GM18520 (cell line): ENCODE results near the gene RMI1.

Experiments
- ATAC-seq: cut with Tn5 transposase; IDR thresholded peaks from one replicate; pipeline ENCODE4 v1.9.1; 2021; ENCODE audit not compliant: unreplicated experiment

Gene RMI1

DNA sequence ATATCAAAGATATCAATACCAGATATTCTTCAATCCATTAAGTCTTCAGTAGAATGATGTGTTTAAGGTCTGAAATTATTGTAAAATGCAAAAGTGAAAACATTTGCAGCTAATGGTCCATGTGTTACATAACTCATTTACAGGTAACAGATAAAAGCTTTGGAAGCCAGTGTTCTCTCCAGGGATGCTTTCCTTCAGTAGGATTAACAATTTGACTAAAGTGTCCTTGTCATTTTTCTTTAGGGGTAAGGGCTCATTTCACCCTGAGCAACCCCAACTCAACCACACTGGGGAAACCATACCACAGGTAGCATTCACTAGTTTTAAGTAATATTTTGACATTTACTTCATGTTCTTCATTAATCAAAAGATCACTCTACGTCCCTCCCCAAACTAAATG lies 13.5 kb upstream of the RMI1 start:
- ATAC-seq, result no peak

DNA sequence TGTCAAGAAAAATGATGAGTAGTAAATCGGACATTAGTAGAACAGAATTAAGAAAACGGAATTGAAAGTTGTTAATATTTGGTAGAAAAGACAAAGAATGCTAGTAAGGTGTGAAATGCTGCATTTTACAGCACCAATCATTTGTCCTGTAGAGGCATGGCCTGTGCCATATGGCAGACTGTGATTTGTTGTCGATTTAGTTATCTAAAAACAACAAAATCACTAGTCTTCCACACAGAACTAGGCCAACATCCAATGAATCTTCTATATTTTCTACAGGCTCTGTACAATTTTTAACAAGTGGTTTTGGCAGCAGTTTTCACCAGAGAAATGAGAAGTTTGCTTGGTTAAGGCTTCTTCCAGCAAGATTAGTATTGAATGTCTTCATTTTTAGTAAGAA lies 11.0 kb upstream of the RMI1 start:
- ATAC-seq, result no peak

DNA sequence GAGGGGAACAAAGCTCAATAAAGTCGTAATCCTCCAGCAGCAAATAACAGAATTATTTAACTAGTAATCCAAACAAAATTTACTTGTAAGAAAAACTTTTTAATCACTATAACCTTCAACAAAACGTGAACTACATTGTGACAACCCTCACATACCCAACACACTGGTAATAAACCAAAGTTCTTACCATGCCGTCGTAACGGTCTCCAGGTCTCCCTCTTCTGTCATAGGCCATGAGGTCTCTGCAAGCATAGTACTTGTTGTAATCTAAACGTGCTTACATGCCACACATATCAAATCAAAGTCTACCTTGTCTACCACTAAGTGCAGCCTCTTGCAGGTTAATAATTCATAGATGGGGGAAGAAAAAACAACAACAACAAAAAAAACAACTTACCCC lies 9.1 kb upstream of the RMI1 start:
- no peak for ATAC-seq

DNA sequence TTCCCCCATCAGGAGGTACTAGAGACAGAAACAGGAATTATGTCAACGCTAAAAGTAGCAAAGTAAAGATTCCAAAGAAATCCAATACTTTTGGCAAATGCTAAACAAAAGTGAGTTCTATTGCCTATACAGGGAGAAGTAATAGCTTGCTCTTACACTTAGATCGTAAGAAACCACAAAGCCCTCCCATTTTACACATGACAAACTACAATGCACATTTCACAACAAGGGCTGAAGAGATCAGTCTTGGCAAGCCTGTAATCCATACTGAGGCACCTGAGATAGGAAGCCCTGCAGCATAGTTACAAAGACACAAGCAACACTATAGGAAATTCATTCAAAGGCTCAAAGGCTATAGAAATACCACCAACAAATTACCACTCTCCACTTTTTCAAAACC lies 8.3 kb upstream of the RMI1 start:
- ATAC-seq, result no peak

DNA sequence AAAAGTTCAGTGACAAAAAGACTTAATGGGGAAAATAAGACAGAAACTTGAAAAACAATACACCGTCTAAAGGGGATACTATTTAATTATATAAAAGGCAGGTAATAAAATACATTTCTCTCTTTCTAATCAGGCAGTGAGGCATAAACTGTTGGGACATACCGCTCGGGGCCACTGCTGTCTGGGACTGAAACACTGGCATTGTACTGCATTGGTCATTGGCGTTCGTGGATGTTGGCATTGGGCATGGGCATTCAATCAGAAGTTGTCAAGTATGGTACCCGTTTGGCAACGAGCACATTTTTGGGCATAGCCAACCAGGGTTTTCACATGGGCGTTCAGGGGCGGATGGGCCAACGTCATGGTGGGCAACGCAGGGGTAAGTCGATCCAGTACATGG lies 5.3 kb upstream of the RMI1 start:
- no peak for ATAC-seq

DNA sequence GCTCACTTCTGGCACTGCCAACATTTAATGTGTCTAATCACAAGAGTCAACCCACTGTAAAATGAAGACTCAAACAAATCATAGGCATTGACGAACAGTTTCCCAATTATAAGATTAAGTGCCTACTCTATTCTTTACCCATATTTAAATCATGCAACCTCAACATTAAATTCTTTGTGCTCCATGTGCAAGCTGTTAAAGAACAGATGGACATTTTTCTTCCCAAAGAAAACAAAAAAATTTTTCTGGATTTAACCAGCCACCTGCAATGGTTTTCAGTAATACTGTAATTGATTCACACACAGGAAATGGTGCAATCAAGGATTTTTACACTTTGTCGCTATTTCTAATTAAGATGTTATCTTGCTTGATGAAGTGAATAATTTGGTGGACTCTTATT lies 4.2 kb upstream of the RMI1 start:
- no peak for ATAC-seq

DNA sequence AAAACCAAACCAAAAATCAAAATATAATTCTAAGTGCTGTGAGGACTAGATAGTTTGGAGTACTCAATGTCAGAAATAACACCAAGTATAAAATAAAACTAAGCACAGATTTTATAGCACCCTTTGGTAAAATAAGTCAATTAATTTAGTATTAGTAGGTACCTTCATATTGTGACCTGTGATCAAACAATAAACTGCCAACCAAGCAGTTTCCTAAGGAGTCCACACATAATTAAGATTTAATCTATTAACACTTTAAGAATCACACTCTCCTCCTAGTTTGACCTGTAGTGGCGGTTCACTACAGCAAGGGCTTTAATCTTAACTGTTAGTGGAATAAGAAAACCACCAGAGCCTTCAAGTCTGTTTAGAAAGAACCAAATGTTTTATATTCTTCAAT lies 3.4 kb upstream of the RMI1 start:
- no peak for ATAC-seq

DNA sequence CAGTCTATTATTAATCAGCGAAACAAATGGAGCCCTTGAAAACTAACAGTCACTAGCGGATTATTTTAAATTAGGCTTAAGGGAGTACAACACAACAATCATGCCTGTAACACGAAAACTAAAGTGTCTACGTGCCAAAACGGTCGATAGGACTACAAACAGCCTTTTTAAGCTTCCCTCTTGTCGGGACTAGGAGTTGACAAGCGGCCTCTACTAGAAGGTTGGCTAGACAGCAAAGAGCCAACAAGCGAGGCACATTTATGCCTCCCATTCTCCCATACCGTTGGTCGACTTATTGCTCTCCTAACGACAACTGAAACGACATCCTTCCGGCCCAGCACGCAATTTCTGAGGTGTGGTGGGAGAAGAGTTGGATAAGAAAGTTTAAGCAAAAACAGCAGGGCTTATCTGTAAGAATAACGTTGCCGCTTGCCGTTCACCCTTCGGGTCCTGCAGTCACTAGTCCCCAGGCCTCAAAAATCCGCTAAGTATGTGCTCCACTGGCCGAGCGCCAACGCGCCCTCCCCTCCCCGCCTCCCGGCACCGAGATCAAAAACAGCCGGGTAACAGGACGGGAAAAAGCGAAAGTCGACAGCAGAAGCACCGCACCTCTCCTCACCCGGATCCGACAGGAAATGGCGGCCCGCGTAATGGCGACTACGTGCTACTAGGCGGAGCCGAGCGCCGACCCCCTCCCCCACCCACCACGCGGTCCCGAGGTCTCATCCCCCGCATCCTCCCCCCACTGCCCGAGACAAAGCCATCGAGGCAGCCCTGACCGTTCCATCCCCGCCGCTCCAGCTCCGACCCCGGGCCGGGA lies 1.4 kb upstream of the RMI1 start:
- ATAC-seq, result no peak

DNA sequence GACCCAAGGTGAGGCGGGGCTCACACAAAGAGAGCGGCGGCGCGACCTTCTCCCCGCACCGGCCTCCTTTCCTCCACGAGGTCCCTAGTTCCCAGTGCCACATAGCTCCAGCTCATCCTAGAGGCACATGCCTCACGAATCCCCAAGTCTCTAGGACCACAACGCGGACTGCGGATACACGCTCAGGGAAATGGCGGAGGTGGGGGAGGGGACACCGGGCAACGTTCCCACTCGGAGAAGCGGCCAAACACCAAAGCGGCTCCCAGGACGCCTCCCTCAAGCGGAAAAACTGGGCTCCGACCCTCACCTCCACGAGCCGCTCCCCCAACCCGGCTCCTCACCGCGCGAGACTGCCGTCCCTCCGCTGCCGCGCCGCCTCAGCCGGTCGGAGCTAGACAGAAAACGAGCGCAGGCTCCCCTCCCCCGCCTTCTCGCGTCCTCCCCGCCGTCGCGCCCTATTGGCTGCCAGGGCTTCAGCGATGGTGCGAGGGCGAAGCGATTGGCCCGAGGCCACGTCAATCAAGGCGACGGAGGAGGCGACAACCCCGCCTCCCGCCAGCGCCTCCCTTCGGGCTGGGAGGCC lies 702 bp upstream of the RMI1 start, which contains the start of gene HNRNPK:
Gene HNRNPK (minus strand): TSS at position 404 of the 583 bp plus-strand sequence. CDS start 1,963 bp downstream, outside the sequence.
- peak; percentile 84 for ATAC-seq

DNA sequence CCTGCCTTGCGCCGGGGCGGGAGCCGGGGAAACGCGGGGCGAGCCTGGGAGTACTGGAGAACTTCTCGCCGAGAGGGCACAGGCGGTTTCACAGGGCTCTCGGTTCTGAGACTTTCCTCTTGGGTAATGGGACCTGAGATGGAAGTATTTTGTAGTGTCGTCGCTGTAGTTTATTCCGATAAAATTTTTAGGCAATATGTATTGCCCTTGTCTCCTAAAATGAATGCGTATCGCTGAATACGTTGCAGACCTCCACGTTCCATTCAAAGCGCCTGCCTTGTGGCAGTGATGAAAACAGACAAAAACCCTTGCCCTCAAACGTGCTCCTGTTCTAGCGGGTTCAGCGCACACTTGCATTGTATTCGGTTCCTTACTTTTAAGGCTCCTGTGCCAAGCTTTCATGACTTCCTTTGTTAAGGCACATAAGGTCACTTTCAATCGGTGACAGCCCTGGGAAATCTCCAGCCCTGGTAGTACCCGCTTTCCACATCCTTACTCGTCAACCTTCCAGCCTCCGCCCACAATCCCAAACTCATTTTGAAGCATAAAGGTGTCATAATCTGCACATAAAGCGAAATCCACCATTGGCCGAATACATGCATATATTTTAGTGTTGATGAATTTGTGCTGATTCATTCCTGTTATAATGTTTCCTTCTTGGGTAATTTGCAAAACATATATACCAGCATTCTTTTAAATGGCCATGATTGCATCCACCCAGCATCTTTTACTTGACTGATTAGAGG lies 694 bp downstream of the RMI1 start:
- ATAC-seq, result peak; percentile 4

DNA sequence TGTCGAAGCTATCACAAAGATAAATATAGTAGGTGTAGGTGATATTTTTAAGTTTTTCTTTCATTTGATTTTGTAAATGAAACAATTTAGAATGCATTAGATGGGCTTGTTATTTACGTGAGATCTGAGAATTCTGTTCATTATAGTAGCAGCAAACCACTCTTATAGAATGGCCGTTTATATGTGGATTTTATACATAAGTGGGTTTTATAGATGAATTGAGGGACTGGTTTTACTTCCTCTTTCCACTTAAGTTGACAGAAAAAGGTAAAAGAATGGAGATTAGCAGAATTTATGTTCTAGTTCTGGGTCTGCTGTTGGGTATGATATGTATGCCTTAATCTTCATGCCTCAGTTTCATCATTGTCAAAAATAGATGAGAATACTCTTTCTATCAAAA lies 5.6 kb downstream of the RMI1 start:
- ATAC-seq, result no peak

DNA sequence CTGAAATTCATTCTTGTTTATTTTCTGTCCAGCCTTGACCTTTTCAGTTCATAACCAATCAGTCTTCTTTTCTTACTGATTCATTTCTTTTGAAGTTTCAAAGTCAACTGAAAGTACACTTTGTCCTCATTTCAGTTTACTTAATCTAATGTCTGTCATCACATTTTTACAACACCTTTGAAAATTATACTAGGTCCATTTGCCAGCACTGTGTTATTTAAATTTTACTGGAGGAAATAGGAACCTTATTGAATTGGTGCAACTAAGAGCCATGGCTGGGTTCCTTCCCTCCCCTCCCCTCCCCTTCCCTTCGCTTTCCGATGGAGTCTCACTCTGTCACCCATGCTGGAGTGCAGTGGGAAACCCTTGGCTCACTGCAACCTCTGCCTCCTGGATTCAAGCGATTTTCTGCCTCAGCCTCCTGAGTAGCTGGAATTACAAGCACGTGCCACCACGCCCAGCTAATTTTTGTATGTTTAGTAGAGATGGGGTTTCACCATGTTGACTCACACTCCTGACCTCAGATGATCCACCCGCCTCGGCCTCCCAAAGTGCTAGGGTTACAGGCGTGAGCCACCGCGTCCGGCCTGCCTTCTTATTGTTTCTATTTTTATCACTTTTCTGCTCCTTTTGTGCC lies 6.3 kb downstream of the RMI1 start:
- ATAC-seq, result no peak

DNA sequence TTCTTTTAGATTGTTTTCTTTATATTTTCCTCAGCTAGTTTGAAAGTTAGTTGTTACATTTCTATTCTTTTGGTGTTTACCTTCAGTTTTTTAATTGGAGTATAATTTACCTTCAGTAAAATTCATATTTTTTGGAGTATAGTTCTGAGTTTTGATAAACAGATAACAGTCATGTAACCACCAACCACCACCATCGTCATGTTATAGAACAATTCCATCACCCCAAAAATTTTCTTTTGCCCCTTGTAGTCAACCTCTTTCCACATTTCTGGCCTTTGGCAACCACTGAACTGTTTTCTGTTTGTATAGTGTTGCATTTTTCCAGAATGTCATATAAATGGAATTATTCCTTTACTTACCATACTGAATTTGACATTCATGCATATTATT lies 6.8 kb downstream of the RMI1 start:
- no peak for ATAC-seq

DNA sequence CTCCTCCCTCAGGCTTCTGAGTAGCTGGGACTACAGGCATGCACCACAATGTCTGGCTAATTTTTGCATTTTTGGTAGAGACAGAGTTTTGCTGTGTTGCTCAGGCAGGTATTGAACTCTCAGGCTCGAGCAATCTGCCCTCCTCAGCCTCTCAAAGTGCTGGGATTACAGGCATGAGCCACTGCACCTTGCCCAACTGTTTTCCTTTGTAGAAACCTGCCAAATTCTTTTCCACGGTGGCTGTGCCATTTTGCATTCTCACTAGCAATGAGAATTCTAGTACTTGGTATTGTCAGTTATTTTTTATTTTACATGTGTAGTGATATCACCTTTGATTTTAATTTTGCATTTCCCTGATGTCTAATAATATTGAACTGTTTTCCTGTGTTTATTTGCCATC lies 7.8 kb downstream of the RMI1 start:
- no peak for ATAC-seq

DNA sequence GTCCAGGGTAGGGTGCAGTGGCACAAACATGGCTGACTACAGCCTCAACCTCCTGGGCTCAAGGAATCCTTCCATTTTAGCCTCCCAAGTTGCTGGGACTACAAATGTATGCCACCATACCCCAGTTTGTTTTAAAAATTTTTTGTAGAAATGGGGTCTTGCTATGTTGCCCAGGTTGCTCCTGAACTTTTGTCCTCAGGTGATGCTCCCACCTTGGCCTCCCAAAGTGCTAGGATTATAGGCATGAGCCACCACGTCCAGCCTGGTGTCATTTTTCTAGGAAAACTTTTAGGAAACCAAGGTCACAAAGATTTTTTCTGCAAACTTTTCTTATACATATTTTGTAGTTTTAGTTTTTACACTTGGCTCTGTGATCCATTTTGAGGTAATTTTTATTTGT lies 10.8 kb downstream of the RMI1 start:
- ATAC-seq, result no peak

DNA sequence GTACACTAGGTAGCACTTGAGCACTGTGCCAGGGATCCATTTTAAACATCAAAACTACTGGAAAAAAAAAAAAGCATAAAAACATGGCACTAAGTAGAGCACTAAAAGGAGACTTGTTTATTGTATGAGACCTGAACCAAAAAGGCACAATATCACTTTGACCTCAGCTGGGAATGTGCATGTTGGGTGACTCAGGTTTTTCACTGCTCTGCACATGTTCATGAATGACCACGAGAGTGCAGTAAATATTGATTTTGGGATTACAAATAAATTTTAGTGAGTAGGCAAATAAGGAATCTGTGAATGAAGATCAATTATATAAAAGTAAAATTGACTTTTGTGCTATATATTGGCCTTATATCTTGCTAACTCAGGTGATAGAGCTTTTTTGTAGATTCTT lies 11.8 kb downstream of the RMI1 start:
- ATAC-seq, result no peak

DNA sequence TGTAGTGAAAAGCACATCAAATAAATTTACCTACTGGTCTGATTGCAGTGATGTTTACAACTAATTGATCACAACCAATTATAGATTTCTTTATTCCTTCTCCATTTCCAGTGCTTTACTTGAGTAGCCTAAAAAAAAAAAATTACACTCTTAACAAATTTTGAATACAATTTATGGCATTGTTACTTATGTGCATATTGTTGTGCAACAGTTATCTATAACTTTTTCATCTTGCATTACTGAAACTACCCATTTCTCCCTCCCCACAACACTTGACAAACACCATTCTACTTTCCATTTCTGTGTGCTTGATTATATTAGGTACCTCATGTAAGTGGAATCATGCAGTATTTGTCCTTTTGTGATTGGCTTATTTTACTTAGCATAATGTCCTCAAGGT lies 12.3 kb downstream of the RMI1 start:
- ATAC-seq, result no peak

DNA sequence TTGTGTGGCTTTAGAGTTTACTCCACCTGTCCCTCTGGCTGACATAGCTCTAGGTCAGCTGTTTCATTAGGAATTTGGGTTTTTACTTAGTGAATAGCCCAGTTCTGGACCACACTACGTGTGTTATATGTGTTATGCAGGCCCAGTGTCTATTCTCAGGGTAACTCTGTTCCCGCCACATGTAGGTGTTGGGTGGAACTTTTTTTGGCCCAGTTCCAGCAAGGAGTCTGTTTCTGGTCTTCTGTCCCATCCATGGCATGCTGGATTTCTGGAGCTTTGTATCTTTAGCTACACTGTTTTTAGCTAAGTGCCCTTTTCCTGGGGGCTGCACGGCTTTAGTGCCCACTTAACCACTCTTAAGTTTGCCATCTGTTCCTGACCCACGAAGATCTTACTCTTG lies 15.5 kb downstream of the RMI1 start:
- ATAC-seq, result no peak

DNA sequence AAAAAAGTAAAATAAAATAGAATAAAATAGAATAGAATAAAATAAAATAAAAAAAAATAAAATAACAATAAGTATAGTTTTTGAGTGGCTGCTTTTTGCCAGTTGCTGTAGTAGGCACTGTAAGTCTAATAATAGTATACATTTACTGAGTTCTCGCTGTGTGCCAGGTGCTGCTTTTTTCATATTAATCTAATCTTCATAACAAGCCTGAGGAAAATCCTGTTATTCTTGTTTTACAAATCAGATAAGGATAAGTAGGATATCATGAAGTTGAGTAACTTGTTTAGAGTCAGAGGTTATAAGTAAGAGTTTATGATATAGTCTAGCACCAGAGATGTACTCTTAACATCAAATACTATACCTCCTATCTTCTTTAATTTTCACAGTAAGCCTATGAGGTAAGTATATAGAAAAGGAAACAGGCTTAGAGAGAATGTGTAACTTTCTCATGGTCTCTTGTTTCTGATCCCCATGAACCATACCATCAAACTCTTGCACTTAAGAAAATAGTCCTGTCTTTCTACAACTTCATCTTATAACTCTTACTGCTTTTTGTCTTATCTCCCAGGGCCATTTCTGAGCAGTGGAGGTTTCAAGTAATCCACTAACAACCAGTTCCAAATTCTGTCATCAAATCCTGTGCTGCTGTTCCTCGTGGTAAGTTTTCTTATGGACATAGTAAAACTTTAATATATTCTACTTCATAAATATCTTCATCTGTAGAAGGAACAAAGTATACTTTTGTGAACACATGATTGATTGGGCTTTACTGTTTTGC lies 18.7 kb downstream of the RMI1 start:
- ATAC-seq, result no peak

DNA sequence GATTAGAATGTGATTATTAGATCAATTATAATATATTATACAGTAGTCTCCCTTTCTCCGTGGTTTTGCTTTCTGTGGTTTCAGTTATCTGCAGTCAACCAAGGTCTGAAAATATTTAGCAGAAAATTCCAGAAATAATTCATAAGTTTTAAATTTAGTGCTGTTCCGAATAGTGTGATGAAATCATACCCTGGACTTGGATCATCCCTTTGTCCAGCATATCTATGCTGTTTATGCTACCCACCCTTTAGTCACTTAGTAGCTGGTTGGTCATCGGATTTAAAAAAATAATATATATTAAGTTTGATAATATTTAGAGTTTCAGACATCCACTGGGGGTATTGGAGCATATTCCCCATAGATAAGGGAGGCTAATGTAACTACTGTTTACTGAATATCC lies 19.6 kb downstream of the RMI1 start:
- ATAC-seq, result no peak

DNA sequence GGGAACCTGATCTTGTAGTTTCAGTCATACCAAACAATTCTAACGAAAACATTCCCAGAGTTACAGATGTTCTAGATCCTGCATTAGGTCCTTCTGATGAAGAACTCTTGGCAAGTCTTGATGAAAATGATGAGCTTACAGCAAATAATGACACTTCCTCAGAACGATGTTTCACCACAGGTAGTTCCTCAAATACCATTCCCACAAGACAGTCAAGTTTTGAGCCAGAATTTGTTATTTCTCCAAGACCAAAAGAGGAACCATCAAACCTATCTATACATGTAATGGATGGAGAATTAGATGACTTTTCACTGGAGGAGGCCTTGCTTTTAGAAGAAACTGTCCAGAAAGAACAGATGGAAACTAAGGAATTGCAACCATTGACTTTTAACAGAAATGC lies 21.0 kb downstream of the RMI1 start:
- no peak for ATAC-seq
